Upper lobe of left lung (tissue), 6 donors: ENCODE data around the gene CIB4. TPM values are rescaled to one million over a fixed set of nuclear protein-coding genes. Genes with fewer than 3 reads are reported as not detected.

Source experiments
- ATAC-seq, 2 donors: fragments of 200-7000 bp; cut with Tn5 transposase; one replicate each; pipeline ENCODE4 v1.9.1; 2022; ENCODE audit warnings: mild to moderate bottlenecking in 2 of 2, moderate library complexity in 2 of 2; ENCODE audit not compliant: low FRiP score in 2 of 2
- DNase-seq, 2 donors: peaks; one replicate each; pipeline ENCODE4 v3.0.0-alpha.2; 2019 to 2020
- H3K27ac ChIP-seq, 4 donors: fragments of 200-600 bp; sonication (generic); one replicate each; pipeline ENCODE4 v1.5.1; 2016 to 2019
- H3K27me3 ChIP-seq, 4 donors: fragments of 200-600 bp; sonication (generic); one replicate each; pipeline ENCODE4 v1.5.1; 2017 to 2019
- H3K36me3 ChIP-seq, 4 donors: fragments of 200-600 bp; sonication (generic); one replicate each; pipeline ENCODE4 v1.5.1; 2016 to 2019
- H3K4me1 ChIP-seq, 4 donors: fragments of 200-600 bp; sonication (generic); one replicate each; pipeline ENCODE4 v1.5.1; 2018 to 2019
- H3K4me3 ChIP-seq, 4 donors: fragments of 200-600 bp; sonication (generic); one replicate each; pipeline ENCODE4 v1.5.1; 2017 to 2019; ENCODE audit warnings: mild to moderate bottlenecking in 2 of 4, moderate library complexity in 1 of 4
- H3K9me3 ChIP-seq, 4 donors: fragments of 200-600 bp; sonication (generic); one replicate each; pipeline ENCODE4 v1.5.1; 2018 to 2019
- CTCF ChIP-seq, 6 experiments: fragments of 450-650 bp in 4 of 6; fragments of 200-600 bp in 2 of 6; sonication (generic) in 2 of 6; IDR thresholded peaks; one replicate each; pipeline ENCODE4 v1.5.1; 2016 to 2019; ENCODE audit warnings: antibody characterized with exemption in 6 of 6
- EP300 ChIP-seq, 4 donors: sonication (generic); formaldehyde crosslinking; IDR thresholded peaks; one replicate each; pipeline ENCODE4 v1.5.1; 2017; ENCODE audit warnings: antibody characterized with exemption in 4 of 4, control low read depth in 2 of 4
- POLR2A ChIP-seq, 4 donors: fragments of 450-650 bp; IDR thresholded peaks; one replicate each; pipeline ENCODE4 v1.5.1; 2016 to 2017; ENCODE audit warnings: antibody characterized with exemption in 4 of 4, mild to moderate bottlenecking in 2 of 4
- POLR2AphosphoS5 ChIP-seq, 2 donors: sonication (generic); formaldehyde crosslinking; IDR thresholded peaks; one replicate each; pipeline ENCODE4 v1.5.1; 2017; ENCODE audit warnings: antibody characterized with exemption in 2 of 2
- WGBS, 2 donors: methylation state at CpG; one replicate each; pipeline ENCODE4 v1.1.5; 2017 to 2018; 5-methylcytosine and 5-hydroxymethylcytosine counted together
- small RNA-seq, 4 donors: library from RNA; depleted of rRNA; stranded (forward); fragments of <200 nt; gene quantifications; one replicate each; pipeline ENCODE3, GENCODE V24; 2016
- total RNA-seq, 6 donors: library from RNA; depleted of rRNA in 4 of 6; stranded (reverse); fragments of >200 nt in 4 of 6; gene quantifications; one replicate each; pipeline versions ENCODE4 v1.1.0 to v1.2.1, GENCODE V29; 2016 to 2021
- donor health status: DM: no; HTN: no; CAD: no; lungs with moderate emphysema.
- donor health status: DM: no; HTN: yes; CAD: no; lungs with severe emphysema.

Gene CIB4
- total RNA-seq, 6 donors from 2014 or later = not detected

GRCh38 chr2:26532301-26533250, 108.6 kb downstream of the CIB4 start:
- no peaks in the 10 kb centered on the region for H3K9me3 ChIP-seq
- WGBS, 2 donors = 90 to 93% methylated on average over 10 to 12 of the region's 12 CpGs
- ATAC-seq = no peak
- no peaks in the 10 kb centered on the region for H3K27me3 ChIP-seq
- H3K4me1 ChIP-seq = no peaks in the 10 kb centered on the region
- H3K4me3 ChIP-seq = no peak overlapping the region
- no peak overlapping the region for H3K27ac ChIP-seq
- TF ChIP-seq EP300 (IDR thresholded peaks at IDR 0.05) (no peak), CTCF (IDR thresholded peaks at IDR 0.05) (no peak), POLR2A (IDR thresholded peaks at IDR 0.05) (no peak), POLR2AphosphoS5 (IDR thresholded peaks at IDR 0.05) (no peak)
- H3K36me3 ChIP-seq = no peaks in the 10 kb centered on the region
- DNase-seq = no peak

Small RNAs within 50 kb of the gene (small RNA-seq; reads per million reads assigned to genes)
- 0 reads per million in 4 donors for gene AC015977.1

Other genes starting within 250 kb of the CIB4 start
- 10 to 100 TPM in 2 of 6 donors, 1 to 10 TPM in 3, under 1 TPM in 1; 0.17 to 27.4 (median 4.7) TPM for gene DRC1, start 239.4 kb downstream of the CIB4 start, total RNA-seq
- gene OTOF, start 163.2 kb downstream of the CIB4 start, total RNA-seq = under 1 TPM in 3 of 6 donors, not detected in 3; 0.10 to 0.15 (median 0.11) TPM
- 10 to 100 TPM in 4 of 6 donors, 1 to 10 TPM in 2; 3.0 to 36.1 (median 17.5) TPM for gene KCNK3, start 51.4 kb upstream of the CIB4 start, total RNA-seq
- gene SLC35F6, start 122.9 kb upstream of the CIB4 start, total RNA-seq = 10 to 100 TPM; 36.7 to 59.4 (median 45.7) TPM
- 1 to 10 TPM in 2 of 6 donors, under 1 TPM in 3, not detected in 1; 0.44 to 8.4 (median 0.86) TPM for gene CENPA, start 144.7 kb upstream of the CIB4 start, total RNA-seq
- gene DPYSL5, start 206.8 kb upstream of the CIB4 start, total RNA-seq = not detected